T-helper 17 cell (primary cell): ENCODE data around the gene FAM72C. TPM values are rescaled to one million over a fixed set of nuclear protein-coding genes. Genes with fewer than 3 reads are reported as not detected.
"Not testable (repeated sequence)": the region's sequence is repeated elsewhere in the genome, so short reads cannot be mapped to it uniquely, and the experiment has no call there.

Source experiments
- ATAC-seq: fragments of 150-1000 bp; cut with Tn5 transposase; 2 replicates; pipeline ENCODE4 v1.10.0; 2021; ENCODE audit warnings: mild to moderate bottlenecking, moderate library complexity
- DNase-seq, 3 donors: peaks; one replicate each; pipeline versions ENCODE4 v3.0.0 to v3.0.0-alpha.2; 2020 to 2021
- H3K9me3 ChIP-seq: one replicate; pipeline ENCODE4 v1.7.0; 2013; ENCODE audit warnings: low read length, mild to moderate bottlenecking; ENCODE audit not compliant: control insufficient read depth, poor library complexity, severe bottlenecking
- H3K27ac Mint-ChIP-seq: one replicate; pipeline ENCODE4 v1.8.0; 2022; ENCODE audit warnings: mild to moderate bottlenecking, moderate library complexity, mixed read lengths
- H3K27me3 Mint-ChIP-seq: one replicate; pipeline ENCODE4 v1.8.0; 2022; ENCODE audit warnings: mixed read lengths
- H3K36me3 Mint-ChIP-seq: one replicate; pipeline ENCODE4 v1.8.0; 2022; ENCODE audit warnings: low read depth, mixed read lengths
- H3K4me1 Mint-ChIP-seq: one replicate; pipeline ENCODE4 v1.8.0; 2022; ENCODE audit warnings: mild to moderate bottlenecking, mixed read lengths
- H3K4me3 Mint-ChIP-seq: one replicate; pipeline ENCODE4 v1.8.0; 2022; ENCODE audit warnings: mild to moderate bottlenecking, moderate library complexity, mixed read lengths
- total RNA-seq, 4 donors: library from RNA in 2 of 4; stranded (reverse) in 2 of 4; gene quantifications; one replicate each; pipeline ENCODE4 v1.2.3 and lab custom pipeline; 2022 to 2026

The FAM72C gene
- total RNA-seq, 2 donors from 2014 or later = 0.30 TPM; not detected in 1

DNA sequence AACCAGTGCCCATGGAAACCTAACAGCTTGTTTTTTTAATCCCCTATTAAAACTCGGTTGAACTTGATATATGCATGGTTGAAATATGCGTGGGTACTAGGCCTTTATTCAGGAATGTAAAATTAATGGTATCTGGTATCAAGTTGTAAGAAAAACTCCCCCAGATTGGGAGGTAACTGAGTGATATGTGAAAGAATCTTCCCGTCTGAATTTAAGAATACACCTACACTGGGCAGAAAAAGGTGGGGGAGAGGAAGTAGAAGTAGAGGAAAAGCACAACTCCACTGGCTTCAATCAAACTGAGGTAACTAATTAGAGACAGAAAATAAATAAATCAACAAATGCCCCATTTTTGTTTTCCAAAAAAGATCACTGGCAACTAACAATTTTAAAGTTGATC, 15.9 kb downstream of the FAM72C start:
- not testable (repeated sequence) for H3K27me3 Mint-ChIP-seq, H3K4me1 Mint-ChIP-seq, H3K36me3 Mint-ChIP-seq, ATAC-seq, H3K27ac Mint-ChIP-seq, H3K9me3 ChIP-seq, H3K4me3 Mint-ChIP-seq, DNase-seq

DNA sequence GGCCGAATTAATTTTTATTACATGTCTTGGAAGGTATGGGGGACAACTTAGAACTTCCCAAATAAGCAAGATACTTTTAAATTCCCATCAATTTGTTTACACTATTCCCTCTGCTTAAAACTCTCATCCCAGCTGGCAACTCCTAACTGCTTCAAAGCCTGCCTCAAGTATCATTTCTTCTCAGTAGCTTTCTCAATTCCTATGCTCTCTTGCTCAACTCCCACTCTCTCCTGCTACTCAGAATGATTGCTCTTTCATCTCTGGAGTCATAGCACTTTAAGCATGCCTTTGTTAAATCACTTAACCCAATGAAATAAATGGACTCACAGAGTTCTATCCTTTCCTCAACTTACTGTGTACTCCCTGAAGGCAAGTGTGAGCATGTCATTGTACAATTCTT, 18.9 kb downstream of the FAM72C start:
- not testable (repeated sequence) for H3K4me3 Mint-ChIP-seq, H3K9me3 ChIP-seq, H3K27ac Mint-ChIP-seq, H3K36me3 Mint-ChIP-seq, H3K27me3 Mint-ChIP-seq, DNase-seq, H3K4me1 Mint-ChIP-seq, ATAC-seq

DNA sequence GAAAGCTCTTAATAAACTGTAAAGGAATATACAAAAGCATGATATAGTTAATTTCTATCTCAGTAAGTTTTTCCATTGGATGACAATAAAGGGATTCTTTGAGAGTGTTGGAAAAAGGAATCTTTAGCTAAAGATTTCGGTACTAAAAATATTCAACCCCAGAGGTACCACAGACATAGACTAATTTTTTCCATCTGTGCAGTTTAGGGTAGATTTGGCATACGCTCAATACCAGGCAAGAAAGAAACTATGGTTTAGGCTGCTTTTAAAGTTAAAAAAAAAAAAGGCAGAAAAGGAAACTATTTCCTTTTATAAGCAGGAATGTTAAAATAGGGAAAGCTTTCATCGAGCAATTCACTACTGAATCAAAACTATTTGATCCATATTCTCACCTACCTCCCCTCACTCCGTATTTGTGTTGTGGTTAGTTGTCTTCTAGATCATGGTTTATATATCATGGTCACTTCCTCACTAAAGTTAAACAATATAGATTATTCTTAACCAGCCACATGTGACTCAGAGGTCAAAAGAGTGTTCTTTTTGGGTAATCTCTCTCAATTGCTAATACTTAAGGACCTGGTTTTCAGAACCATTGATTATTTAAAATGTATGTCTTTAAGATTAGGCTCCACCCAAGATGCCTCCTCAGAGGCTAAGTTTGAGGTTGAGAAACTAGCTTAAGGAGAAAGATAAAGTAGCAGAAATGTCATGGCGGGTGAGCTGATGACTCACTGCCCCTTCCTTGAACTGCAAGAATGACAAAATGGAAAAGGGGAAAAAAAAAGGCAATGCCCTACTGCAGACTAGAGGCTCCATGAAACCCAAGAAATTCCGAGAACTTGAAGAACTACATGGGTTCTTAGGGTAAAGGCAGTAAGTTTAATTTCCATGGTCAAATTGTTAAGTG, 20.0 kb downstream of the FAM72C start:
- DNase-seq, ATAC-seq, H3K4me1 Mint-ChIP-seq, H3K27ac Mint-ChIP-seq, H3K27me3 Mint-ChIP-seq, H3K4me3 Mint-ChIP-seq, H3K36me3 Mint-ChIP-seq, H3K9me3 ChIP-seq: not testable (repeated sequence)

DNA sequence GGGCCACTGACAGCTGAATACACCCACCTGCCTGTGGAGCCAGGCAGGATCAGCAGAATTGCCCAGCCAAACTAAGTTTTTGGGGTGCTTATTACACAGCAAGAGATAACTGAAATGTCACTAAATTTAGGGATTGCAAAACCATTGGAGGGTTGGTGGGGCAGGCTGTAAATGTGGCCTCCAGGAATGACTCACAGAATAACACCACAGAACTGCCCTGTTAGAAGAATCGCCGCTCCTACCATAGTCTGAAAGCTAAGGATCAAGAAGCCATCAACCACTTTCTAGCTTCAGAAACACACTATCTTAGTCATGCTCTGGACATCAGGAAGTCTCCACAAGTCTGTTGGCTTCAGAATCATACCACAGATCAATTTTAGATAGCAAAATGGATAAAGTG, 24.0 kb downstream of the FAM72C start:
- H3K27me3 Mint-ChIP-seq, H3K27ac Mint-ChIP-seq, H3K4me3 Mint-ChIP-seq, H3K4me1 Mint-ChIP-seq, DNase-seq, H3K36me3 Mint-ChIP-seq, H3K9me3 ChIP-seq, ATAC-seq: not testable (repeated sequence)

DNA sequence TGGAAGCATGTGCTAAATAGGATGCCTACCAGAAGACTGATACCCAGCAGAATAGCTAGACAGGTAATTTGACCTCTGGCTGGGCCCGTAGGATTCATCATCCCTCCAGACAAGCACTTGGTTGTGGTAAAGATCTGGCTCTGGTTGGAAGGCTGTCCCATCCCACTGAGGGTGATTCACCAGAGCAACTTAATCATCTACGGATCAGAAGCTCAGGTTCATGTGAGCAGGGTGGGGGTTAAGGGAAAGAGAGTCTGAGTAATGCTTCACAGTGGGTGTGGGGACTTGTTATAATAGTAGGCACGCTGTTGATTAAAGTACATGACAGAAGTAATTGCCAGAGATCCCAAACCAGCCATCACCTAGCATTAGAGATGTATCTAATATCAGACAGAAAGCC, 26.5 kb downstream of the FAM72C start:
- not testable (repeated sequence) for H3K36me3 Mint-ChIP-seq

DNA sequence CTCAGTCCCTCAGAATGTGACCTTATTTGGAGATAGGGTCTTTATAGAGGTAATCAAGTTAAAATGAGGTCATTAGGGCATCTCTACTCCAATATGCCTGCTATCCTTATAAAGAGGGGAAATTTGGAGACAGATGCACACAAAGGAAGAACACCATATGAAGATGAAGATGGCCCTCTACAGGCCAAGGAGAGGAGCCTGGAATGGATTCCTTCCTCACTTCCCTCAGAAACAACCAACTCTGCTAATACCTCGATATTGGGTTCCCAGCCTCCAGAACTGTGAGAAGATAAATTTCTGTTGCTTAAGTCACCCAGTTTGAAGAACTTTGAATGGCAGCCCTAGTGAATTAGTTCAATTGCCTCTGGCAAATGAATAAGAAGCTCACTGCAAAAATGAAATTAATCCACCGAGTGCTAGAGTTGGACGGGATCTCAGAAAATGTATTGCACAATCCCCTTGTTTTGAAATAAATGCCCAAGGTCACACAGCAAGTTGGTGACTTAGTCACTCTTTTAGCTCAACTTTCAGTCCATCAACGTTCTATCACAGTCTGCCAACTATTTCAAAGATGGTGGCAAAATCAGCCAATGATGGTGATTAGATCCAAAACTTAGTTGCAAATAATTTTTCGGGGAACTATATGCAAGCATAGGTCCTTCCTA, 27.1 kb downstream of the FAM72C start:
- H3K36me3 Mint-ChIP-seq, H3K27ac Mint-ChIP-seq, H3K4me1 Mint-ChIP-seq, H3K9me3 ChIP-seq, H3K27me3 Mint-ChIP-seq, H3K4me3 Mint-ChIP-seq, DNase-seq, ATAC-seq: not testable (repeated sequence)

More for the DNA sequence above, 26.5 kb downstream of the FAM72C start:
- H3K27me3 Mint-ChIP-seq, DNase-seq, H3K4me1 Mint-ChIP-seq, H3K9me3 ChIP-seq, H3K27ac Mint-ChIP-seq, H3K4me3 Mint-ChIP-seq, ATAC-seq: not testable (repeated sequence)

DNA sequence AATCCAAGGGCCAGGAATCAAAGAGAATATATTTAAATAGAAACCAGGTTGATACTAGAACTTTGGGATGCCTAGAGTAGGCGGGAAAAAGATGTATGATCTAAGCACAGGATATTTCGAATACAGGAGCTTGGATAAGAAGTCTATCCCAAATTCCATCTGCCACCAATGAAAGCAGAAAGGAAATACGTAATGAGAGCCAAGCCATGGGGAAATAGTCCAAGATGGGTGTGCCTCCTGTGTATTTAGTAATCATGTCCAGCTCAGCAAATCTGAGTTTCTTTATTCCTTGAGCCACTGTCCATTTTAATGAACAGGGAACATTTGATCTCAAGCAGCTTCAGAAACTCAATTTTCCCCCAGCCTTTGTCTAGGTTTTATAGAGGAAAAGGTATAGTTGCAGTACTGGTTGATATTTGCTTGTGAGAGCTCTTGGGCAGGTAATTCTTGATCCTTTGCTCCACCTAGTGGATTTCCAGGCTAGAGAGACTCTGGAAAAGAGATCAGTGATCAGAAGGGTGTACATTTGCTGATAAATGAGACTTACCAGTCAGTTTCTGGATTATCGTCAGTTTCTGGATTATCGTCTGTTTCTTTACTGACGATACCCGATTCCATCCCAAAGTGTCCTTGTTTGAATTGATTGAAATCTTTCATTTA, 28.3 kb downstream of the FAM72C start:
- not testable (repeated sequence) for H3K27me3 Mint-ChIP-seq, H3K36me3 Mint-ChIP-seq, H3K9me3 ChIP-seq, H3K4me3 Mint-ChIP-seq, DNase-seq, H3K4me1 Mint-ChIP-seq, ATAC-seq, H3K27ac Mint-ChIP-seq

DNA sequence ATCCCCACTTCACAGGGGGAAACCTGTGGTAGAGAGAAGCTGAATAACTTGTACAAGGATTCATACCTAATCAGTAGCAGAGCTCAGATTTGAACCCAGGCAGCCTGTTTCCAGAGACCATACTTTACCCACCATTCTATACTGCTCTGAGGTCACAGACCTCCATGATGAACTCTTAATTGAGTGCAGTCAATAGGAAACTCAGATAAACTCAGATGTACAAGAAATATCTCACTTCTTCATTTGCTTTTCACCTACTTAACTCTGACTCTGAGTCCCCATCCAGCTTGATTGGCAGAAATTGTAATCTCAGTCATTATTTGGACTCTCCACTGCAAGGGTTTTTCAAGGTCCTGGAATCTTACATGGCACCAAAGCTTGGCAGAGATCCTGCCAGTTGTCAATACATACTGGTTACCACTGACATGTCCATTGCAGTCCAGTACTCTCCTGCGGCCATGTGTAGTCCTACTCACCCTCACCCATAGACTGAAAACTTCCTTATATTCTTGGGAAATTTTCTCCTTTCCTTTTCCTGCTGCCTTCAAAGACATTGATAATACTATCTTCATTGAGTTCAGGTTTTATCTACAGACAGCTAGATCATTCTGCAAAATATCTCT, 29.4 kb downstream of the FAM72C start:
- H3K9me3 ChIP-seq, DNase-seq, ATAC-seq, H3K36me3 Mint-ChIP-seq, H3K27ac Mint-ChIP-seq, H3K4me3 Mint-ChIP-seq, H3K4me1 Mint-ChIP-seq, H3K27me3 Mint-ChIP-seq: not testable (repeated sequence)

DNA sequence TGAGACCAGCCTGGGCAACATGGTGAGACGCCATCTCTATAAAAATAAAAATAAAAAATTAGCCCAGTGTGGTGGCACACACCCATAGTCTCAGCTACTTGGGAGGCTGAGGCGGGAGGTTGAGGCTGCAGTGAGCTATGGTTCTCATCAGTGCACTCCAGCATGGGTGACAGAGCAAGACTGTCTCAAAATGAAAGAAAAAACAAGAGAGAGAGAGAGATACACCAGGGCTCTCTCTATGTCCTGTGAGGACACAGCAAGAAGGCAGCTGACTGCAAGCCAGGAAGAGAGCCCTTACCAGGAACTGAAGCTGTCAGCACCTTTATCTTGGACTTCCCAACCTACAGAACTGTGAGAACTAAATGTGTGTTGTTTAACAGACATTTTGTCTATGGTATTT, 32.1 kb downstream of the FAM72C start:
- not testable (repeated sequence) for H3K4me1 Mint-ChIP-seq, H3K4me3 Mint-ChIP-seq, H3K27me3 Mint-ChIP-seq, H3K27ac Mint-ChIP-seq, ATAC-seq, H3K9me3 ChIP-seq, H3K36me3 Mint-ChIP-seq, DNase-seq

DNA sequence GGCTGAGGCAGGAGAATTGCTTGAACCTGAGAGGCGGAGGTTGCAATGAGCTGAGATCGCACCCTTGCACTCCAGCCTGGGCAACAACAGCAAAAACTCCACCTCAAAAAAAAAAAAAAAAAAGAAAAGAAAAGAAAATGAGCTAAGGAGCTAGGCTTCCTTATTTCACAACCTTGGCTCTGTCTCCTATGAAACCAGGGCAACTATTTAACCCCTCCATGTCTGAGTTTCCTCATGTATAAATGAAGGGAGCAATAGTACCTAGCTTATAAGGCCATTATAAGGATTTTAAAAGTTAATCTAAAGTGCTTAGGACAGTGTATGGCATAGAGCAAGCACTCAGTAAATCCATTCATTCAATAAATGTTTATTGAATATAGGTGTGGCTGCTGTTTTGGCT, 32.9 kb downstream of the FAM72C start:
- not testable (repeated sequence) for H3K9me3 ChIP-seq, H3K36me3 Mint-ChIP-seq, DNase-seq, H3K4me3 Mint-ChIP-seq, H3K27me3 Mint-ChIP-seq, H3K27ac Mint-ChIP-seq, H3K4me1 Mint-ChIP-seq, ATAC-seq

DNA sequence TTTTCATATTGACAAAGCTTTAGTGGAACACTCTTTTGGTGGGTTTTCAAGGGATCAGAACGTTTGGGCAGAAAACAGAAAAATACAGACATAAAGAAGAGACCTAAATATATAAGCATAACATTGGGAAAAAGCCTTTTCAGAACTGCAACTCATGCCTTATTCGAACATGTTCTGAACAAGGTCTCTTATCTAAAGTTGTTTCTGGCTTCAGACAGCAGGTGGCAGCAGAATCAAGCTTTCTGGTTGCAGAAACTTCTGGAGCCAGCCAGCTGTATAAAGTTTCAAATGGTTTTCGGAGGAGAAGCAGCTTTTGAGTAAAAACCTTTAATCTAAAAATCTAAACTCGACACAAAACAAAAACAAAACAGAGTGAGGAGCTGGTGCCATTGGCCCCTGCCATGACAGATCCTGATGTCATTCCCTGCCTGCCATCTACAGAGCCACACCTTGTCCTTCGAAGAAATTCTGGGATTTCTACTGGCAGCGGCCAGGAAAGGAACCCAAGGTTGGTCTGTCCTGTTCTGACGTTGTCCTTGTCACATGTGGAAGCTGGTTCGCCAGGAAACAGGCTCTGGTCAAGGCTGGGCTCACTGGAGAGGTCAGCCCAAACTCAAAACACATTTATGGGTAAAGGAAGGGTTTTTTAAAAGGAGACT, 35.2 kb downstream of the FAM72C start:
- H3K27ac Mint-ChIP-seq, H3K4me3 Mint-ChIP-seq, H3K4me1 Mint-ChIP-seq, H3K36me3 Mint-ChIP-seq, H3K9me3 ChIP-seq, H3K27me3 Mint-ChIP-seq: not testable (repeated sequence)
- DNase-seq = peak in 1 of 3 donors; percentile 33
- peak; percentile 54 for ATAC-seq

DNA sequence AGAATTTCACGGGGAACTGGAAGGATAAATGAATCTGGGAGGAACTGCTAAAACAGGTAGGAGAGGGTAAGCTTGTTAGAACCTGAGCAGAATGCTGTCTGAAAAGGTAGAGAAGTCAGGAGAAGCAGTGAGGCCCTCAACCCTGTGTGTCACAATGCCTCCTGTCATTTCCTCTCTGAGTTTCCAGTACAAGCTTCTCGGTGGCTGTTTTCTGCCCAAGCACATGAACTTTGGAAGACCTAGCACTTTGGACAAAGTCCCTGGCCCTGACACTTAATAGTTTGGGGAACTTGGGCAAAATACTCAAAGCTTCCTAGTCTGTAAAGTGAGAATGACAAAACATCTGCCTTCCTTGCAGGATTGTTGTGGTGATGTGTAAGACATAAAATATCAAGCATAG, 52.7 kb downstream of the FAM72C start:
- H3K4me1 Mint-ChIP-seq = not testable (repeated sequence)

DNA sequence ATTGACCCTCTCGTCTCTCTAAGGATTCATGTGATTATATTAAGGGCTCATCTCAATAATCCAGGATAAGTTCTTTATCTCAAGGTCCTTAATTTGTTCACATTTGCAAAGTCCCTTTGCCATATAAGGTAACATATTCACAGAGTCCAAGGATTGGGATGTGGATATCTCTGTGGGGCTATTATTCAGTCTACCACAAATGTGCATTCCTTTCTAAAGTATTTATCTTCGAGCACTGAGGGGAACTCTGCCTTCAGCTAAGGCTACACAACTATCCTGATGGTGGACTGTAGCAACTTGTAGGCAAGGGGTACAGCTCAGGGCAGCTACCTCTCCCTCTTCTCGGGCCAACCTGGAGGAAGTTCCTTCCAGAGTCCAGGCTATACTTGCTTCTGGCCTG, 53.2 kb downstream of the FAM72C start:
- H3K36me3 Mint-ChIP-seq, H3K4me1 Mint-ChIP-seq, DNase-seq, ATAC-seq, H3K4me3 Mint-ChIP-seq, H3K27ac Mint-ChIP-seq, H3K9me3 ChIP-seq, H3K27me3 Mint-ChIP-seq: not testable (repeated sequence)

More for the DNA sequence above, 52.7 kb downstream of the FAM72C start:
- H3K27ac Mint-ChIP-seq, H3K4me3 Mint-ChIP-seq, H3K27me3 Mint-ChIP-seq, DNase-seq, H3K9me3 ChIP-seq, ATAC-seq, H3K36me3 Mint-ChIP-seq: not testable (repeated sequence)
